Effector memory CD4-positive, alpha-beta T cell (primary cell): Measurements from ENCODE around the gene TXNIP.
A peak's percentile ranks its signal among the peaks of the same experiment; 100 is the strongest.
"Not testable (repeated sequence)": the region's sequence is repeated elsewhere in the genome, so short reads cannot be mapped to it uniquely, and the experiment has no call there.

ENCODE experiments used
- DNase-seq, 3 donors: peaks; one replicate each; pipeline ENCODE4 v3.0.0-alpha.2; 2020
- H3K27ac ChIP-seq: 2 replicates; pipeline ENCODE4 v1.7.0; 2013; ENCODE audit warnings: mild to moderate bottlenecking, low read length, moderate library complexity; ENCODE audit not compliant: insufficient read depth, poor library complexity, severe bottlenecking
- H3K27me3 ChIP-seq: replicated peaks from 2 replicates; pipeline ENCODE4 v1.7.0; 2013; ENCODE audit warnings: mild to moderate bottlenecking, low read length; ENCODE audit not compliant: insufficient read depth, control insufficient read depth, poor library complexity, severe bottlenecking
- H3K36me3 ChIP-seq: 2 replicates; pipeline ENCODE4 v1.7.0; 2013; ENCODE audit warnings: mild to moderate bottlenecking, low read length, moderate library complexity; ENCODE audit not compliant: control insufficient read depth, insufficient read depth
- H3K4me1 ChIP-seq: 2 replicates; pipeline ENCODE4 v1.7.0; 2013; ENCODE audit warnings: low read length, mild to moderate bottlenecking; ENCODE audit not compliant: control insufficient read depth, insufficient read depth, poor library complexity, severe bottlenecking
- H3K4me3 ChIP-seq: 2 replicates; pipeline ENCODE4 v1.7.0; 2013; ENCODE audit warnings: low read length, low read depth, mild to moderate bottlenecking; ENCODE audit not compliant: insufficient read depth, poor library complexity, severe bottlenecking
- H3K9me3 ChIP-seq: 2 replicates; pipeline ENCODE4 v1.7.0; 2013; ENCODE audit warnings: mild to moderate bottlenecking, low read length, moderate library complexity; ENCODE audit not compliant: control insufficient read depth
- total RNA-seq, 3 donors: gene quantifications; one replicate each; lab custom pipeline; 2026; lab: John Stamatoyannopoulos, UW

The TXNIP gene
- 1,278 to 3,714 (median 1,756) reads per million in 3 donors for total RNA-seq

- H3K9me3 ChIP-seq: no peaks in the 10 kb centered on the region
- peaks cover 35% of the 10 kb centered on the region for H3K4me1 ChIP-seq
- H3K27me3 ChIP-seq: no peaks in the 10 kb centered on the region
- peak within 1 kb of the TSS; percentile 95 for H3K4me3 ChIP-seq
- H3K27ac ChIP-seq: peak within 1 kb of the TSS; percentile 96
- peaks cover 35% of the 10 kb centered on the region for H3K36me3 ChIP-seq
- peak; percentile 82 to 91 (median 83) for DNase-seq
Measured at GRCh38 chr1:145996433-145997015, at the start of gene TXNIP. Gene TXNIP (minus strand): TSS chr1:145996579. CDS start chr1:145996266, 313 bp downstream.

- Histone ChIP-seq H3K27ac (no peak overlapping the region), H3K9me3 (no peaks in the 10 kb centered on the region), H3K4me1 (no peaks in the 10 kb centered on the region), H3K36me3 (no peaks in the 10 kb centered on the region), H3K4me3 (no peak overlapping the region), H3K27me3 (no peaks in the 10 kb centered on the region)
- DNase-seq: no peak
Measured at GRCh38 chr1:146039844-146040194, 43.4 kb upstream of the TXNIP start.

GRCh38 chr1:146036965-146037646 lies 40.7 kb upstream of the TXNIP start:
- Histone ChIP-seq H3K9me3 (no peaks in the 10 kb centered on the region), H3K27me3 (no peaks in the 10 kb centered on the region), H3K27ac (peak overlapping the region; percentile 73), H3K4me1 (no peaks in the 10 kb centered on the region), H3K4me3 (peak overlapping the region; percentile 80), H3K36me3 (no peaks in the 10 kb centered on the region)
- peak; percentile 35 to 64 (median 51) for DNase-seq

GRCh38 chr1:146036241-146036964 lies 40.0 kb upstream of the TXNIP start:
- Histone ChIP-seq H3K9me3 (no peaks in the 10 kb centered on the region), H3K36me3 (no peaks in the 10 kb centered on the region), H3K27me3 (no peaks in the 10 kb centered on the region), H3K4me3 (peak overlapping the region; percentile 80), H3K27ac (peak overlapping the region; percentile 73), H3K4me1 (no peaks in the 10 kb centered on the region)
- DNase-seq: no peak

GRCh38 chr1:146035048-146035423 lies 38.7 kb upstream of the TXNIP start:
- H3K36me3 ChIP-seq: no peaks in the 10 kb centered on the region

GRCh38 chr1:146032631-146033219 lies 36.3 kb upstream of the TXNIP start:
- DNase-seq: no peak
- H3K27ac ChIP-seq: no peak overlapping the region
- H3K4me3 ChIP-seq: no peak overlapping the region
- H3K27me3 ChIP-seq: no peaks in the 10 kb centered on the region
- H3K36me3 ChIP-seq: no peaks in the 10 kb centered on the region
- H3K9me3 ChIP-seq: no peaks in the 10 kb centered on the region
- no peaks in the 10 kb centered on the region for H3K4me1 ChIP-seq

More at GRCh38 chr1:146035048-146035423, 38.7 kb upstream of the TXNIP start:
- Histone ChIP-seq H3K27ac (no peak overlapping the region), H3K4me1 (no peaks in the 10 kb centered on the region), H3K4me3 (no peak overlapping the region), H3K27me3 (no peaks in the 10 kb centered on the region), H3K9me3 (no peaks in the 10 kb centered on the region)
- DNase-seq: no peak

- no peak for DNase-seq
Measured at GRCh38 chr1:146031476-146031875, 35.1 kb upstream of the TXNIP start.

GRCh38 chr1:146029117-146029516 lies 32.7 kb upstream of the TXNIP start:
- H3K27ac ChIP-seq: no peak overlapping the region
- H3K36me3 ChIP-seq: no peaks in the 10 kb centered on the region
- no peak overlapping the region for H3K4me3 ChIP-seq
- H3K4me1 ChIP-seq: no peaks in the 10 kb centered on the region
- no peak for DNase-seq
- H3K27me3 ChIP-seq: no peaks in the 10 kb centered on the region
- H3K9me3 ChIP-seq: no peaks in the 10 kb centered on the region

More at GRCh38 chr1:146031476-146031875, 35.1 kb upstream of the TXNIP start:
- Histone ChIP-seq H3K36me3 (no peaks in the 10 kb centered on the region), H3K27me3 (no peaks in the 10 kb centered on the region), H3K4me1 (no peaks in the 10 kb centered on the region), H3K27ac (no peak overlapping the region), H3K9me3 (no peaks in the 10 kb centered on the region), H3K4me3 (no peak overlapping the region)

GRCh38 chr1:146026650-146027049 lies 30.3 kb upstream of the TXNIP start:
- H3K4me1 ChIP-seq, H3K27me3 ChIP-seq, H3K27ac ChIP-seq, H3K4me3 ChIP-seq, H3K36me3 ChIP-seq, DNase-seq, H3K9me3 ChIP-seq: not testable (repeated sequence)
